Activated T-cell treated with anti-CD3 and anti-CD28 coated beads, Interleukin-2, amount 50 U/mL, for 1 hour (primary cell): ENCODE data around the gene KDR.

ENCODE experiments used
- DNase-seq: peaks from one replicate; pipeline ENCODE4 v3.0.0-alpha.2; 2020

The KDR gene

DNA sequence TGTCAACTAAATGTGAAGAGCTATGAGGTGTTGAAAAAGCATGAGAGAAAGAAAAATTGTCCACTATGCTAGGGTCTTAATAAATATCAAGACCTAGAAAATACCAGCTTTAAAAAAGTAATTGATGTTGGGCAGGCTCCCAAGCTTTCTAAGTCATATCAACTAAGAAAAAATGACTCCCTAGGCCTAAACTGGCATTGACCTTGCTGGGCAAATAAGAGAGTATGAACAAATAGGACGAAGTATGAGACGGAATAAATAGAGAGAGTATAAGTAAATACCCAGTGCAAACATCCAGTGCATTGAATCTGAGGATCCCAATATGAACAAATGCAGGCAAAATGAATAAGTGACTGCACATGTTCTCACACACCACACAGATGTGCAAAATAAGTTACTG lies 3.2 kb downstream of the KDR start:
- DNase-seq = no peak

DNA sequence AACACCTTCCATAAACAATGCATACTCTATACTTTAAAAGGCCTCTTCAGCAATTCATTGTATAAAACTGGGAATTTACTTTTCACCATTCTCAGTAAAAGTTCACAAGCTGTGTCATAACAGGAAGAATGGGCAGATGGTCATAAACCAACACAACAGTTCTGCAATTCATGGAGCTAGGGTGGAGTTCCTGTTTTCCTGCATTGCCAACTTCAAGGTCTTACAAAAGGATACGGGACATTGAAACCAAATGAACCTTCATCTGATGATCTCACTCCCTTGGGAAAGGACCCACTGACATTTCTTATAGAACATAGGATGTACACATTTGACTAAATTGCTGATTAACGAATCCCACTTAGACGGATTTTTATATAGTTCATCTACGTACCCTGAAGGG lies 4.1 kb downstream of the KDR start:
- no peak for DNase-seq

DNA sequence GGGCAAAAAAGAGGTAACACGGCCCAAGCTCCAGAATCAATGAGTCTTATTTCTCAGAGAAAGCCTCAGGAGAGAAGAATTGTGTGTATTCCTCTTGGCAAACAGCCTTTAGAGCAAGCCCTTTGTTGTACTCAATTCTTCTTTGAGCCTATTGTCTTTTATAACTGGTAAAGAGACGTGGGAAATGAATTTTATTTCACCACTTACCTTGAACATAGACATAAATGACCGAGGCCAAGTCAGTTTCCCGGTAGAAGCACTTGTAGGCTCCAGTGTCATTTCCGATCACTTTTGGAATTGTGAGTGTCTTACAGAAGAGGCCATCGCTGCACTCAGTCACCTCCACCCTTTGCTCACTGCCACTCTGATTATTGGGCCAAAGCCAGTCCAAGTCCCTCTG lies 7.0 kb downstream of the KDR start:
- DNase-seq = no peak

DNA sequence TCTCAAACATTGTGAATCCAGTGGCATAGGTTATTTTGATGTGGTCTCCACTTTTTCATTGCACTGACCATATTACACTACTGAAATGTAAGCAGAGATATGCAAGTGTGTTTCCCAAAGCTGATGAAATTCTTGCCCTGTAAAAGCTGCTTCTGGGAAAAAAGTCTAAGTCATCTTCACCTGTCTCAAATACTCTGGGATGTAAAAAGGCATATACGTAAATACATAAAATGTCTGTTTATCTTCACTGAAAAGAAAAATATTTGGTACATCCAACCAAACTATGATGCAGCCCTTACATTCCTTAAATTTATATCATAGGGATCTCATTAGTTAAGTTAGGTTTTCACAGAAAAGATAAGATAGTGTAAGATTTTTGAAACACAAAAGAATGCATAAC lies 7.9 kb downstream of the KDR start:
- no peak for DNase-seq

DNA sequence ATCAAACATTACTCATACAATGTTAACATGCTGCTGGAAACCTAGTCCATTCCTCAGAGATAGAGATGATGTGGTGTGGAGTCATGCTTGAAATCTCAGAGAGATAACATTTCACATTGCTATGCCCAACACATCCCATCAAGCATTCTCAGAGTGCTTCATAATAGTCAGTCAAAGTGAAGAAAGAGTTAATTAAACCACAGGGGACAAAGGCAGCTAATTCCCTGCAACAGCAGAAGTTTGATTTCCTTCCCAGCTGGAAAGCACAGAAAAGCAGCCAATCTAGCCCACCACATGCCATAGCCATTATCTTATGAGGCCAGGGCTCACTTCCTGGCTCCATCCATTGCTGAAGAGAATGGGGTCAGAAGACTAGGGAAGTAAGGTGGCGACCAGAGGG lies 8.9 kb downstream of the KDR start:
- DNase-seq = no peak

DNA sequence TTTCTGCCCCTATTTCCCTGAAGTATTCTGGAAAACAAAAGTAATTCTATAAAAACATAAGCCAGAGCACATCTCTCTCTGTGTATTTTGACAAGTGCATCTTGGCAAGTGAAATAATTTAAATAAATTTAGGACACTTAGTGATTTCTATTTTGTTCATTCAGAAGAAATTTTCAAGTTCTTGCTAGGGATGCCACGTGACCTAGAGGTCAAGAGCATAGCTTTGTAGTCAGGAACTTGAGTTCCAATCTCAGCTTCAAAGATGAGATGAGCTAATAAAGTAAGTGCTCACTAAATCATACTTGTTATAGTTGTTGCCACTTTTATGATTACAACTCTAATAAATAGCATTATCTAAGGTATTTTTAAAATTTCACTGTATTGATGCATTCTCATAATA lies 13.8 kb downstream of the KDR start:
- DNase-seq = no peak

DNA sequence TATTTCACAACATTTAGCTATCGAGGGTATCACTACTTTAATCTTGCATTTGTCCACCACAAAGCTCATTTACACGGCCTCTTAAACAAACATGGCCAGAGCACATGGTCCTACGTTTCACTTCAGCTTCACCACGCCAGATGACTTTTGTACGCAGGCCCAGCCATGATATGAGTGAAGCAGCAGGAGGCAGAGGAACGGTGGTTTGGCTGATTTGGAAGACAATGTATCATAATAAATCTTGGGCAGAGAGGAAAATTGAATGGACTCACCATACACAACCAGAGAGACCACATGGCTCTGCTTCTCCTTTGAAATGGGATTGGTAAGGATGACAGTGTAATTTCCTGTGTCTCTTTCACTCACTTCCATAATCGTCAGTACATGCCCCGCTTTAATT lies 15.3 kb downstream of the KDR start:
- no peak for DNase-seq

DNA sequence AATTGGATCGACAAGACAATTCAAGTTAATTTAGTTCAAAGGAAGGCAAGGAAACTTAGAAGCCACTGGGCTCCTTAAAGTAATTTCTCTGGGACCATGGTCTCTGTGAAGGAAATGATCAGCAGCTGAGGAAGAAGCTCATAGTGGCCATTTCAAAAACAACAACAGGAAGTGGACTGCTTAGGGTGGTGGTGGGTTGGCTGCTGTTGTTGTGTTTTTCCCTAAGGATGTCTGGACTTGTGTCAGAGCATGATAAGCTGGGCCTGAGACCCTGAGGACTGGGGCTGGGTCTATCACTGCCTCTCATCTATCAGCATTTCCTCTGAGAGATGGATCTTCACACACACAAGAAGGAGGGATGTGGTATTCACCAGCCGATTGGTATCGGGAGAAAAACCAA lies 18.3 kb downstream of the KDR start:
- DNase-seq = no peak

DNA sequence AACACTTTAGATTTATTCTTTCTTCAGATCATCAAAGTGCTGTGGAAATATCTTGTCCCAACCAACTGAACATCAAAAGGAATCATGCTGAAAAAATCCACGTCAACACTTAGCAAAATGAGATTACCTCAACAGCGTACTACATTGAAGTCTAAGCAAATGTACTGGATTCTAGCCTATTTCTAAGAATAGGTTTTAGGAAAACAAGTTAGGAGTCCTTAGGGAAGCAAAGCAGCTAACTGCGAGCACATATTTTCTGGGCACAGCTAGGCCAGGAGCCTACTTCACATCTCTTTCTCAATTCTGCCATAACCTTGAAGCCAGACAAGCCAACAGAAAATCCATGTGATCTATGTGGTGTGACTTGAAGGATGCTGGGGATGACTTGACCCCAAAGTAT lies 22.2 kb downstream of the KDR start:
- no peak for DNase-seq

DNA sequence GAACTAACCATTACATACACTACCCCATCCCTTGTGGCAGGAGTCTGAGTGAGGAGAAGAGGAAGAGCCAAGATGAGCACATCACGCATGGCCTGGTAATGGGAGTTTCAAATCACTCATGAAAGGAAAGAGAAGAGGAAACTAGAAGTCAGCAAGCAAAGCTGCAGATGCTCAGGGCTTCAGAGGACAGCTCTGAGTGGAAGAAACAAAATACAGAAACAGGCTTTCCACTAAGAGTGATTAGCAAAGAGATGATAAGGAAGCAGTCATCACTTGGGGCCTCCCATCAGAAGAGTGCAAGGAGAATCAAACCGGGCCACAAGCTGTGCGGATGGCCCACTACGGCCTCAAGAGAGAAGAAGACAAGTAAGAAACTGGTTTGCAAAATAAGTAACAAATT lies 25.6 kb downstream of the KDR start:
- DNase-seq = no peak

DNA sequence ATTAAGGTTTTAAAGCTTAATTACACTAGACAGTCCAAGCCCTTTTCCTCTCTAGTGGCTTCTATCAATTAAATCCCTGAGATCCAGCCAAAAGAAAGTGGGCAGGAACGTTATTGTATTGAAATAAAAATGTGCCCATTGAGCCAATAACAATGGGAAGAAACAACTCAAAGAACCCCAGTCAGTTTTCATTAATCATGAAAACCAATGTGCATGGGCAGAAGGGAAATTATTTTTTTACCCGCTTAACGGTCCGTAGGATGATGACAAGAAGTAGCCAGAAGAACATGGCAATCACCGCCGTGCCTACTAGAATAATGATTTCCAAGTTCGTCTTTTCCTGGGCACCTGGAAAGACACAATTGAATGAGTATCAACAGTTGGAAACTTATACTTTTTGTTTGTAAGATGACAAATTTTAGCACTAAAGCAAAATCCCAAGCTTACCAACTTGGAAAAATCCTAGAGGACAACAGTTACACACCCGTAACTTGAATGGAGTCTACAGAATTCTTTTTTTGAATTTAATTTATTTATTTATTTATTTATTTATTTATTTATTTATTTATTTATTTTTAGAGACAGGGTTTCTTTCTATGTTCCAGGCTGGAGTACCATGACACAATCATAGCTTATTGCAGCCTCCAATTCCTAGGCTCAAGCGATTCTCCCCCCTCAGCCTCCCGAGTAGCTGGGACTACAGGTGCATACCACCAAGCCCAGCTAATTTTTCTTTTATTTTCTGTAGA lies 26.8 kb downstream of the KDR start:
- no peak for DNase-seq

DNA sequence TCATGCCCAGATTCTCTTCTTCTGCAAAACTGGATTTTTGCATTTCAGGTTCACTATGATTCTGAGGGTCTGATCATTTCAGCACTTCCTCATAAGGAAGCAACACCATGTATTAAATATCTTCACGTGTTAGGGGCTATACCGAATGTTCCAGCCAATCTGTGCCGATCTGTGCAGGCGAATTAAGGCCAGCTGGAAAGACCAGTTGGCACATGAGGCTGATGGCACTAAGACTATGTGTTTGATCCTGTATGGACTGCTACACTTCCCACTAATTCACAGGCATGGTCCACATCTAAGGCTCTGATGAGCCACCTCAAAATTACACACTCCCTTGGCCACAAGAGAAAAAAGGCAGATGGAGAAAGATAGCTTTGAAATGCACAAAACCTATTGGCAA lies 28.8 kb downstream of the KDR start:
- DNase-seq = no peak

DNA sequence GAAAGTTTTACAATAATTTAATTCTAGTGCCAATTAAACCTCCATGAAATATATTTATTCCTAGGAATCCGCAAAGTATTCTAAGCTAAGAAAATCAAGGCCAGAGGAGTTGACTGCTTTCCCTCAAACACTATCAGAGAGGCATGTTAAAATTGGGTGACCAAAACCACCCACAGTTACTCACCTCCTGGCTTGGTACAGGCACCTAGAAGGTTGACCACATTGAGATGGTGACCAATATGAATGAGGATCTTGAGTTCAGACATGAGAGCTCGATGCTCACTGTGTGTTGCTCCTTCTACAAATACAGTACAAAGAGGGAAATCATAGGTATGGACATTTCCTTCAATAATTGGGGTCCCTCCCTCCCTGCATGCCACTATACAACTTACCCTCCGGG lies 29.4 kb downstream of the KDR start:
- no peak for DNase-seq

DNA sequence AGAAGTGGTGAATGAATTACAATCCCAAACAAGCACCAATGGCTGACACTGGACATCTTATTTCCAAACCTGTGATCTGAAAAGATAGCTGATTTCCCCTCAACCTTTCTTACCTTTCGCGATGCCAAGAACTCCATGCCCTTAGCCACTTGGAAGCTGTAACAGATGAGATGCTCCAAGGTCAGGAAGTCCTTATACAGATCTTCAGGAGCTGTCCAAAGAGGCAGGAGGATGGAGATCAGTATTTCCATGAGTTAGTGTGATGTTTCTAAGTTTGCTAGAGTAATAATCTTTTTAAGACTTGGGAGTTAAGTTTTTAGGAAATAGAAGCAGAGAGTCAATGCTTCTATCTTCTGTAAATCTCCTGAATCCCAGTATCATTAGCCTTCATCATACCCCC lies 32.9 kb downstream of the KDR start:
- no peak for DNase-seq

DNA sequence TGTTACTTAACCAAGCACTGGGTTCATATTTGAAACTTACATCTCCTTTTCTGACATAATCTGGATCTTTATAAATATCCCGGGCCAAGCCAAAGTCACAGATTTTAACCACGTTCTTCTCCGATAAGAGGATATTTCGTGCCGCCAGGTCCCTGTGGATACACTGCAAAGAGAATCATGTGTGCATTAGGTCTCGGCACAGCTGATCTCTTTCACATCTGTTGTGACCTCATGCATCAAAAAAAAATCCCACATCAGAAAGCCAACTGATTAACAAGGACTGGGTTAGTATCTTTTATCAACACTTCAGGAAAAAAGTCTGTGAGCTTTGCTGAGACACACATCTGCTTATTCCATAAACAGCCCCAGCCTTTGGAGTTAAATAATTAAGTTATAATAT lies 35.5 kb downstream of the KDR start:
- no peak for DNase-seq

DNA sequence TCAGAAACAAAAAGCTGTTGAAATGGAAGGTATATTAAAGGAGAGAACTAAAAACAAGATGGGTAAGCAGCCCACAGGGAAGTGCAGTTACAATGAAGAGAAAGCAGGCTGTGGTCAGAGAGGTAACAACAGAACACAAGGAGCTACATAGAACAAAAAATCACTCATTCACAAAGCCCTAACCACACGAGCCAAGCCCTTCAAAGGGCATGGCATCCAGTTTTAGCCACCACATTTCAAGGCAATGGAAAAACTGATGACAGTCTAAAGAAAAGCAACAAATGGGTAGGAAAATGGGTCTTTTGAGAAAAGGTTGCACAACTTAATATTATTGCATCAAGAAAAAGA lies 37.5 kb downstream of the KDR start:
- no peak for DNase-seq

DNA sequence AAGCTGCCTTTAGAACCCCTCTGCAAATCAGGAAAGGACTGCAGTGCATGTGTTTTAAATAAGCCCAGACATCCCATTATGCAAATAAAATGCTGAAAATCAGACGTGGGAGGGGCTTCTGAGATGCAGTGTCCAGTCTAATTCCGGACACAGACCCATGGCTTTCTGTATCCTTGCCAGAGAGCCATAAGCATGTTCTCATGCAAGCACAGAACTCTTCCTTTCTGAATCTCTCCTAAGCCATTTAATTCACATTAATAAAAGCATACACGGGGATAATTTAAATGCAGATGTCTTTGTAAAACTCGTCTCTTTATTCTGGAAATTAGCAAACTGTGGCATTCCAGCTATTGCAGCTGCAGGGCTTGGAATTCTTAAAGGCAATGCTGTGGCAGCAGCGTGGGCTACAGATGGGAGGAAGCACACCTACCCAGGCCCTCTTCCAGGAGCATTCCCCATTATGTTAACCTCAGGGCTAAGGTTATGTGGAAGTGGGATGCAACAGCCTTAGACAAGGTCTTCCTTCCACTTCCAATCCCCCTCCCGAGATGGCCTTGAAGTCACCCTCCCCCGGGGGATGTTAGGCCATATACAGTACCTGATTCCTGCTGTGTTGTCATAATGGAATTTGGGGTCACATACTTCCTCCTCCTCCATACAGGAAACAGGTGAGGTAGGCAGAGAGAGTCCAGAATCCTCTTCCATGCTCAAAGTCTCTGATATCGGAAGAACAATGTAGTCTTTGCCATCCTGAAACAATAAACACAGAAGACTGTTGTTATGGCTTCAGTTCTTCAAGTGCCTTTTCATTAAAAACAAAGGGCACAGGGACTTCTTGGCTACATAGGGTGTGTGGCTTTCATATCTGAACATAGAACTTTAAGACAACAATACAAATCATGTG lies 38.1 kb downstream of the KDR start:
- no peak for DNase-seq

DNA sequence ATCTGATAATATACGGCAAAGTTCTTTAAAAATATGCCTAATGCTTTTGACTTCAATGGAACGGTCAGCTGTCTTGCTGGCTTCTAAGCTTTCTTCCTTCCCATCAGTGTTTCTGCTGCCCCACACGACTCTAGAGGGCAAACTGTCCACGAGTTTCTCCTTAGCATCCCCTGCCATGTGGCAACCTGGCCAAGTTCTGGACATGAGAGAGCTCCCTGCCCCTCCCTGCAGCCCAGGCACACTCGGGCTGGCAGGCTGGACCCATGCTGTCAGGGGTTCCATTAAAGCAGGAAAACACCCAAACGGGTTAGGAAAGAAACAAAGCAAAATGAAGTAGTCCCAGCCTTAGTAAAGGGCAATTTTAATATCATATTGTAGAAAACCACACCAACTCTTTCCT lies 38.8 kb downstream of the KDR start:
- no peak for DNase-seq

DNA sequence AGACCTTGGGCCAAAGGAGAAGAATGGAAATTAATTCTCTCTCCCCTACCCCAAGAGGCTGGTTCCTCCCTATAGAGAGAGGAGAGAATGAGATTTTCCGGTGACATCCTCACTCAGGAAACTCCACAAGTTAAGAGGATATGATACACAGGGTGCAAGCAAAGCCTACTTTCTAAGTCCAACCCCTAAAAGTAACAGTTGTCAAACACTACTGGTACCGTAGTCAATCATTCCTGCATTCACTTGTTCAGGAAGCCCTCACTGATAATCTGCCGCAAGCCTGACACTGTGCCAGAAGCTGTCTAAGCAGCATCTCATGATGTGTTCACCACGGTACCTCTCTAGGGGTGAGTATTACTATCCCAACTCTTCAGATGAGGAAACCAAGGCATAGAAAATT lies 41.7 kb downstream of the KDR start:
- DNase-seq = no peak

DNA sequence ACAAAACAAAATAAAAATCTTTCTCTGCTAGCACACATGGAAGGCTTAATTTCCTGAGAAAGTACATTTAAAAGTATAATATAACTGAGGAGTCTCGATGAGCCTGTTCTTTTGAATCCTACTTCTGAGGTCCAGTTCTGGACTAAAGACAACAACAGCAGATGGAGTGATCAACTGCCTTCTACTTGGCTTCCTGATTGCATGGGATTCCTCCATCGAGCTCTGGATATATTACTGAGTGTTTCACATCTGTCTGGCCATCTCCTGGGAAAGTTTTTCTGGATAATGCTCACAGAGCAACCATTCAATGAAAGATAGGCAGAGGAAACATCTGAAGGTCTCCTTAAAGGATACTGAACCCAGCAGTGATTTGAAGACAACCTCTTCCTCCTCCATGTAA lies 42.6 kb downstream of the KDR start:
- DNase-seq = no peak

DNA sequence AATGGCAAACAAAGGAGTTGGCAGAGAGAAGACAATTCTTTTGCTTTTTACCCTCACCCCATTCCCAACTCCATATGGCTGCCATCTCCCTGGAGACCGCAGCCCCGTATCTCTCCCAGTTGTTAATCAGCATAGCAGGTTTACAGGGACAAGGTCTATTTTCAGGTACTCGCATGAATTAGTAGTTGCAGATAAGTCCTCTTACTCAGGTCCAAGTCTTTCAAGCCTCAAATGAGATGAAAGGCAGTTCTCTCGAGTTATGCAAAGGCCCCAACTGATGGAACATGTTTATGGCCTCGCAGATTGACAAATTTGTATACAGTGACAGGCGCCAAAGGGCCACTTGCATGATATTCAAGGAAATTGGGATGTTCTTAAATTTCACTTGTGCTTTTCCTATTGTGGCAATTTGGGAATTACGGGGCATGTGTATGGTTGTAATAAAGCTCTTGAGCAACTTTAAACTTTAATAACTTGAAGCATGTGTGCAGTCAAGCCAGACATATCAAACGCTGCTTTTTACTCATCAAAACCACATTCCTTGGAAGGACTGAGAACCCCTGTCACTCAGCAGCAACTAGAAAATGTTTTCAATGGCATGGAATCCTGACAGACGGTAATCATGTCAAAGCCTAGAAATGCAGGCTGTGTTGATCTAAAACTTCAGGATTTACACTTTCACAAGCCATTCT lies 45.1 kb downstream of the KDR start:
- no peak for DNase-seq

DNA sequence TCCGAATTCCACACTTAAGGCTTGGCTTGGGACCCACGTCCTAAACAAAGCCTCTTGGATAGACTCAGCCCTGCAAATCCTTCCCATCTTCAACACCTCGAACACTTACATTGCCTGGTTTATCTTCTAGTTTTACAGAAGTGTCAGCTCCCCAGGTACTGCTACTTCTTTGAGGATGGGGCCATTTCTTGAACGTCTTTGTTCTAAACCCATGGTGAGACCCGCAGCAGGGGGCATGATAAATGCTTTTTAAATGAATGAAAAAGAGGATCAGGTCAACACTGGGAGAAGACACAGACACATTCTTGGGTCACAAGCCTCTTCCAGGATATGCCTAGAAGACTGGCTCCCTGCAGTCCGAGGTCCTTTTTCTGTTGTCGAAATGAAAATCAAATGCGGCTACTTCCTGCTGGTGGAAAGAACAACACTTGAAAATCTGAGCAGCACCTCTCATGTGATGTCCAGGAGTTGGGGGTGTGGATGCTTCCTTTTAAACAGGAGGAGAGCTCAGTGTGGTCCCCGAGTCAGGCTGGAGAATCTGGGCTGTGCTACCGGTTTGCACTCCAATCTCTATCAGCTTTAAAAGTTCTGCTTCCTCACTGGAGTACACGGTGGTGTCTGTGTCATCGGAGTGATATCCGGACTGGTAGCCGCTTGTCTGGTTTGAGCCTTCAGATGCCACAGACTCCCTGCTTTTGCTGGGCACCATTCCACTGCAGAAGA lies 45.8 kb downstream of the KDR start:
- no peak for DNase-seq

DNA sequence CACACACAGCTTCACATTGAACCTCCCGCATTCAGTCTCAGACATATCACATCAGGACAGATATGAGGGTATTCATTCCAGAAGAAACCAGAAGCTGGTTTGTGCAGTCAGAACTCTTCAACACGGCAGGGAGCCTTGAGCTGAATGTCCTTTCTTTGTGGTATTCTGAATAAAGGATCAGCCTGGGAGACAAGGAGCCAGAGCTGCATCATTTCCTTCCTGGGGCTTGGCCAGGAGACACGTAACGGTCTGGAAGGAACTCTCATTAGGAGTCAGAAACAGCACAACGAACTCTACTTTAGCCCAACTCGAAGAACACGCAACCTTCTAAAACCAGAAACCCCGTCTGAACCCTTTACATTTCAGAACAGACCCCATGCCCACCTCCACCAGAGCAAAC lies 46.4 kb downstream of the KDR start:
- no peak for DNase-seq
